ENCODE measurements around the gene FMNL2. TPM values are rescaled to one million over a fixed set of nuclear protein-coding genes. Genes with fewer than 3 reads are reported as not detected.
"Not testable (repeated sequence)": the region's sequence is repeated elsewhere in the genome, so short reads cannot be mapped to it uniquely, and the experiment has no call there.

FMNL2 gene
- total RNA-seq, 1 experiment from 2014 or later, result 11.6 TPM

DNA sequence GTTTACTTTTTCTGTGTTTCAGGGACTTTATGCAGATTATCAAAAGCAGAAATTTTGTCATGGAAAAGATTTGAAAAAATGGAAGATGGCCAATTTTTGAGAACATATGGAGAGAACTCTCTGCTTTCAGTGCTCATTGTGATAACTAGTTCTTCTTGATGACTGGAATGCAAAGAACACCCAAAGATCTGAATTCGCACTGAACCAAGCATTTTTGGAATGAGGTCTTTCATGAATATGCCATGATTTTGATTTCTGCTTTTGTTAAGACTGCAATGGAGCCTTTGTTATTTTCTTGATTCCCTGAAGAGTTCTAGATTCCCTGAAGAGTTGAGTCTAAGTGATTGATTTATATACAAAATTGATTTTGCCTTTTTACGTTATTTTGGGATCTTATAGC, 124.1 kb downstream of the FMNL2 start:
- no peaks in the 10 kb centered on the region for H3K9me3 ChIP-seq
- no peak overlapping the region for H3K4me3 ChIP-seq
- no peaks in the 10 kb centered on the region for H3K36me3 ChIP-seq
- H3K27me3 ChIP-seq, result no peaks in the 10 kb centered on the region
- no peak for DNase-seq

DNA sequence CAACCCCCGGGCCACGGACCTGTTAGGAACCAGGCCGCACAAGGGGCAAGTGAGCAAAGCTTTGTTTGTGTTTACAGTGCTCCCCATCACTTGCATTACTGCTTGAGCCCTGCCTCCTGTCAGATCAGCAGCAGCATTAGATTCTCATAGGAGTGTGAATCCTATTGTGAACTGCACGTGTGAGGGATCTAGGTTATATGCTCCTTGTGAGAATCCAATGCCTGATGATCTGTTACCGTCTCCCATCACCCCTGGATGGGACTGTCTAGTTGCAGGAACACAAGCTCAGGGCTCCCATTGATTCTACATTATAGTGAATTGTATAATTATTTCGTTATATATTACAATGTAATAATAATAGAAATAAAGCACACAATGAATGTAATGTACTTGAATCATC, 125.6 kb downstream of the FMNL2 start:
- no peak for DNase-seq
- Histone ChIP-seq H3K4me3 (no peak overlapping the region), H3K36me3 (no peaks in the 10 kb centered on the region), H3K27me3 (no peaks in the 10 kb centered on the region), H3K9me3 (no peaks in the 10 kb centered on the region)

DNA sequence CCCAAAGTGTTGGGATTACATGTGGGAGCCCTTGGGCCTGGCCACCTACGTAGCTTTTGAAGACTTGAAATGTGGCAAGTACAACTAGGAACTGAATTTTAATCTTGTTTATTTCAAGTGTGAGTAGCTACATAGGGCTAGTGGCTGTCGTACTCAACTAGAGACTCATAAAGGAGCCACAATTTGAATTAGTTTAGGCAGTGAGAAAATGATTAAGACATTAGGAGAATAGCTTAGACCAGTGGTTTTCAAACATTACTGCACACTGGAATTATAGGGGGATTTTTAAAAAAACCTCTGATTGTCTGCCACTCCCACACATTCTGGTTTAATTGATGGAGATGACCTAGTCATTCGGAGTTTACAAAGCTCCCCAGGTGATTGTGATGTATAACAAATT, 127.1 kb downstream of the FMNL2 start:
- no peak for DNase-seq
- Histone ChIP-seq H3K4me3 (no peak overlapping the region), H3K36me3 (no peaks in the 10 kb centered on the region), H3K27me3 (no peaks in the 10 kb centered on the region), H3K9me3 (no peaks in the 10 kb centered on the region)

DNA sequence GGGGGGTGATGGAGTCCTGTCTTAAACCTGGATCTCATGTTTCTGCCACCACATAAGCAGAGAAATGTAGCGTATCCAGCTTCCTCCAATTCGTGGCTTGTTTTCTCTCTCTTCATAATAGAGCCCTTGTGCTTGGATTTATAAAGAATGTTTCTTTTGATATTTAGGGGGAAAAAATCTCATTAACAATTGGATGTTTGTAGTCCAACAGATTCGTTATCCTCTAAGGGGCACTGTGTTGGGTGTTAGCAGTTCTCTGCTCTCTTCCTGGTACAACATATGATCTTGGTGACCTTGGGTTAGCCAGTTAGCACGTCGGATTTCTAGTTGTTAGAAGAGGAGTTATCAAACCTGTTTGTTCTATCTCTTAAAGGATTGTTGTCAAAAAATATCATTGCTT, 127.8 kb downstream of the FMNL2 start:
- no peak for DNase-seq
- H3K36me3 ChIP-seq, result no peaks in the 10 kb centered on the region
- H3K9me3 ChIP-seq, result no peaks in the 10 kb centered on the region
- H3K4me3 ChIP-seq, result no peak overlapping the region
- no peaks in the 10 kb centered on the region for H3K27me3 ChIP-seq

- no peak overlapping the region for H3K4me3 ChIP-seq
- no peaks in the 10 kb centered on the region for H3K27me3 ChIP-seq
- no peak for DNase-seq
- H3K9me3 ChIP-seq, result no peaks in the 10 kb centered on the region
- H3K36me3 ChIP-seq, result no peaks in the 10 kb centered on the region
Observed at GRCh38 chr2:152464851-152465470, 130.0 kb downstream of the FMNL2 start.

- no peaks in the 10 kb centered on the region for H3K27me3 ChIP-seq
- no peak for DNase-seq
- no peak overlapping the region for H3K4me3 ChIP-seq
- H3K9me3 ChIP-seq, result no peaks in the 10 kb centered on the region
- H3K36me3 ChIP-seq, result no peaks in the 10 kb centered on the region
Observed at GRCh38 chr2:152465541-152465940, 130.6 kb downstream of the FMNL2 start.

GRCh38 chr2:152466041-152466440, 131.1 kb downstream of the FMNL2 start:
- no peaks in the 10 kb centered on the region for H3K9me3 ChIP-seq
- peak; percentile 50 for DNase-seq
- H3K27me3 ChIP-seq, result no peaks in the 10 kb centered on the region
- H3K36me3 ChIP-seq, result no peaks in the 10 kb centered on the region
- no peak overlapping the region for H3K4me3 ChIP-seq

GRCh38 chr2:152466980-152467676, 132.2 kb downstream of the FMNL2 start:
- no peaks in the 10 kb centered on the region for H3K36me3 ChIP-seq
- H3K9me3 ChIP-seq, result no peaks in the 10 kb centered on the region
- H3K4me3 ChIP-seq, result no peak overlapping the region
- peak; percentile 18 for DNase-seq
- H3K27me3 ChIP-seq, result no peaks in the 10 kb centered on the region

DNA sequence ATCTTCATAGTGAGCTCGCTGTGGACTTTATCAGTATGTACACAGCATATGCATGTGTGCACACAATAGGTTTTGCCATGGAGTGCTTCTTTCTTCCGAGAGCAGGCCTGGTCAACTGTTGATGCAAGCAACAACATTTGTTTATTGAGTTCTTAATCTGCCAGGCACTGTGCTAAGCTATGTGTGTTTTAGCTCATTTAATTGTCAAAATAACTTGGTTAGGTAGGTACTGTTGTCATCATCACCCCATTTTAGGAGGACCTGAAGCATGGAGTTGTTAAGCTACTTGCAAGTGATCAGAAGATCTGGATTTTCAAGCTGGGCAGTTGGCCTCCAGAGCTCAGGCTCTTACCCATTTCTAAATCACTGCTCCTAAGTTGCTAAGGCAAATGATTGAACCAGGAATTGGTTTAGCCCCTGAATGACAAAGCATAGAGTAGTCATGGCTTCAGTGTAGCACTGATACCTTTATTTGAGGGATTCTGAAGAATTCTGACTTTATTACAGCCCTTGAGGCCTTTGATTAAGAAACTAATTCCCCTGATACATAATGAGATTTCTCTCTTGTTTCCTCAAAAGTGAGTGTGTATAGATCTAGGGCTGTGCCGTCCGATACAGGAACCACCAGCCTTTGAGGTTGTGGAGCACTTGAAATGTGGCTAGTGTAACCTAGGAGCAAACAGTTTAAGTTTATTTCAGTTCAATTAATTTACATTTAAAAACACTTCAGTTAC, 132.9 kb downstream of the FMNL2 start:
- H3K36me3 ChIP-seq, result no peaks in the 10 kb centered on the region
- DNase-seq, result no peak
- H3K27me3 ChIP-seq, result no peaks in the 10 kb centered on the region
- no peaks in the 10 kb centered on the region for H3K9me3 ChIP-seq
- H3K4me3 ChIP-seq, result no peak overlapping the region

- no peaks in the 10 kb centered on the region for H3K27me3 ChIP-seq
- H3K36me3 ChIP-seq, result no peaks in the 10 kb centered on the region
- H3K9me3 ChIP-seq, result no peaks in the 10 kb centered on the region
- no peak for DNase-seq
- H3K4me3 ChIP-seq, result no peak overlapping the region
Observed at GRCh38 chr2:152468899-152469692, 134.1 kb downstream of the FMNL2 start.

DNA sequence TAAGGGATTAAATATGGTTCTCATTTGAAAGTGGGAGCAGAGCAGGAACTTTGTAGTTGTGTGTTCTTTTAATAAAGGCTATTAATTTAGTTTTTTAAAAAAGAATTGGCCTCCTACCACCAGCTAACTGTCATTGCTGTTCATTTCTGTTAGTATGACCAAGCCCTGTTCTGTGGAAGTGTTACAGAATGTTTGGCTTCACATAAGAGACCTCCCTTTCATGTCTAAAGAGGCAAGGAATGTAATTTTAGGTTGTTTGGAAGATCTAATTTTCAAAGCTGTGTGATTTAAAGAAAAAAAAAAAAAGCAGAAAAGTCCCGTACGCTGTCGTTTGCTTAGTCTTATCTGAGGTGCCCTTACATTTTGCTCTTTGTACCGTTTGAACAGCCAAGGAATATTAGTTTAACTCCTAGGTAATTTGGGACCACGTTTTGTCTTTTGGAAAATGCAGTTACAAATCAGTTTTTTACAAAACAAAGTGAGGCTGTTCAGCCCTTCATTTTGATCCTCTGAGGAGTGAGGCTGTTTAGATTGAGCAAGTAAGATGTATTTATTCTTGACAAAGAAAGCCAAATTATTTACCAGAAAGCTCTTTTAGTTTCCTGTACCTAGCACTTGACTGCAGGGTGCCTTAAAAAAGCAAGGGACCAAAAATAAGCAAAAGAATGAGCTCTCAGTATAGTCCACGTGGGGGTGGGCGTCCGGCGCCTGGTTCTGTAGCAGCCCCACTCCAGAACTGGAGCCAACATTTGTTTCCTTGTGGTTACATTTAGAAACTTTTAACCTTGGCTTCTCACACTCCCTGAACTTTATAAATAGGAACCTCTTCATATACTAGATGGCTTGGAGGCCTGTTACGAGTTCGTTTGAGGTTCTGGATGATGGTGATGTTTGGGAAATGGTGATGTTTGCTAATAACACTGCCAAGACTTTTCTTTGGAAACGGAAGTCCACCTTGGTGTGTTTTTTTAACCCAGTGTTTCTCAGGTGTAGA, 136.2 kb downstream of the FMNL2 start:
- no peaks in the 10 kb centered on the region for H3K27me3 ChIP-seq
- no peak for DNase-seq
- H3K36me3 ChIP-seq, result no peaks in the 10 kb centered on the region
- no peak overlapping the region for H3K4me3 ChIP-seq
- no peaks in the 10 kb centered on the region for H3K9me3 ChIP-seq

- DNase-seq, result no peak
- Histone ChIP-seq H3K27me3 (no peaks in the 10 kb centered on the region), H3K9me3 (no peaks in the 10 kb centered on the region), H3K36me3 (no peaks in the 10 kb centered on the region), H3K4me3 (no peak overlapping the region)
Observed at GRCh38 chr2:152472481-152472887, 137.5 kb downstream of the FMNL2 start.

GRCh38 chr2:152473151-152473857, 138.3 kb downstream of the FMNL2 start:
- Histone ChIP-seq H3K36me3 (no peaks in the 10 kb centered on the region), H3K4me3 (no peak overlapping the region), H3K27me3 (no peaks in the 10 kb centered on the region), H3K9me3 (no peaks in the 10 kb centered on the region)
- no peak for DNase-seq

DNA sequence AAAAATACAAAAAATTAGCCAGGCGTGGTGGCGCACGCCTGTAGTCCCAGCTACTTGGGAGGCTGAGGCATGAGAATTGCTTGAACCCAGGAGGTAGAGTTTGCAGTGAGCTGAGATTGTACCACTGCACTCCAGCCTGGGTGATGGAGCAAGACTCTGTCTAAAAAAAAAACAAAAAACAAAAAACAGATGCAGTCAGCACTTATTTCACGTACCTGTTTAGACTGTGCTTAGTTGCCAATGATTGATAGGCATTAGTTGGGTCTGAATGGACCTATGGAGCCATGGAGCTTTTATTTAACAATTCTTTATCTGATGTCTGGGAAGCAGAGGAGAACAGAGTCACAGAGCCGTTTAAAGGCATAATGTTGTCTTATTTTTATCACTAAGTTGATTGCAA, 139.5 kb downstream of the FMNL2 start:
- H3K4me3 ChIP-seq, H3K36me3 ChIP-seq, H3K9me3 ChIP-seq, DNase-seq, H3K27me3 ChIP-seq: not testable (repeated sequence)

GRCh38 chr2:152475982-152476381, 141.0 kb downstream of the FMNL2 start:
- no peaks in the 10 kb centered on the region for H3K36me3 ChIP-seq
- no peaks in the 10 kb centered on the region for H3K27me3 ChIP-seq
- peak; percentile 41 for DNase-seq
- H3K4me3 ChIP-seq, result no peak overlapping the region
- H3K9me3 ChIP-seq, result no peaks in the 10 kb centered on the region
